HG02970 (cell line): ENCODE measurements around the gene EEF1B2.

ENCODE experiments used
- ATAC-seq: cut with Tn5 transposase; IDR thresholded peaks from one replicate; pipeline ENCODE4 v1.9.1; 2021; ENCODE audit warnings: mild to moderate bottlenecking, moderate library complexity, moderate number of reproducible peaks; ENCODE audit not compliant: unreplicated experiment, low FRiP score

Gene EEF1B2

GRCh38 chr2:206211657-206212255 lies 52.1 kb downstream of the EEF1B2 start:
- ATAC-seq: no peak
